ENCODE results near the gene ARHGAP1.

ARHGAP1 gene

DNA sequence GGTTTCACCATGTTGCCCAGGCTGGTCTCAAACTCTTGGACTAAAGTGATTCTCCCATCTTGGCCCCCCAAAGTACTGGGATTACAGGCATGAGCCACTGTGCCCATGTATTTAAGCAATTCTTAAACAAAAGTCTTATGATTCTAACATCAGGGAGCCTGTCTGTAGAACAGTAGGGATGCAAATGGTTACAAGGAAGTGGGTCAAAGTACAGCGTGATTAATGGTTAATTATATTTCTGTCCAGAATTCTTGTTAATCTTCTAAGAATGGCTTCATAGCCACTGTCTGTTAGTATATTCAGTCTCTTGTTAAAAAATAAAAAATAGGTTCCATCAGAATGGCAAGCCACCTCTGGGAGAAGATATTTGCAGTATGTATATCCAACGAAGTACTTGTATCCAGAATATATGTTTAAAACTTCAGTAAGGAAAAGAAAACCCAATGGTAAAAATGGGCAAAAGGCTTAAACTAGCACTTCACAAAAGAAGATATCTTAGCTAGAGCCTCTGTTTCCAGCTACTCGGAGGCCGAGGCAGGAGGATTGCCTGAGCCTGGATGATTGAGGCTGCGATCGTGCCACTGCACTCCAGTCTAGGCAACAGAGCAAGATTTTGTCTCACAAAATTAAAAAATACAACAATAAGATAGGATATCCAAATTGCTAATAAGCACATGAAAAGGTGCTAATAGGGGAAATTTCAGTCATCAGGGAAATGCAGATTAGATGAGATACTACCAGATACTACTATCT lies 60.2 kb downstream of the ARHGAP1 start:
- no peak for DNase-seq (ENCODE audit: low spot score)

GRCh38 chr11:46639197-46639839 lies 61.1 kb downstream of the ARHGAP1 start:
- no peak for DNase-seq (ENCODE audit: low spot score)

- no peak for DNase-seq (ENCODE audit: low spot score)
Measured at GRCh38 chr11:46637546-46637945, 62.9 kb downstream of the ARHGAP1 start.

DNA sequence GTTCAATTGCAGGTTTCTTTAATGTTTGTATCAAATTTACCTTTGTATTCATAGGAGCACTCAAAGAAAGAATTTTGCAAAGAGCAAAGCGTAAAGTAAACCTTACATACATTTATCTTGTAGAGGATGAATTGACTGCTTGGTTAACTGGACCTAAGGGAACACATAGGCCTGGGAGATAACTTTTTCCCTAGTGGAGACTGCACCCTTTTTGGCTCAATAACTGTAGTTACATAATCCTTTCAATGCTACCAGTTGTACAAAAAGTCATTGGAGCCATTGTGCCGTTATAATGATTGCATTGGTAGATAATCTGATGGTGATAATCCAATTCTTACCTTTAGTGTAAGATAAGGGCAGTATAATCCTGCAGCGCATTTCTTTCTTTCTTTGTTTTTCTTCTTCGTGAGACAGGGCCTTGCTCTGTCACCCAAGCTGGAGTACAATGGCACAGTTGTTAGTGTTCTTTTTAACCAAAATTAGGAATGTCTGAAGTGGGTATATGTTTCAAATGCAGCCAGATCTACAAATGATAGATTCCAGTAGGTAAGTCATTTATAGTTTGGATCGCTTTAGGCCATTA lies 64.8 kb downstream of the ARHGAP1 start:
- no peak for DNase-seq (ENCODE audit: low spot score)

GRCh38 chr11:46633291-46634217 lies 66.9 kb downstream of the ARHGAP1 start:
- DNase-seq (ENCODE audit: low spot score), result no peak

- DNase-seq (ENCODE audit: low spot score), result no peak
Measured at GRCh38 chr11:46632502-46632901, 67.9 kb downstream of the ARHGAP1 start.

DNA sequence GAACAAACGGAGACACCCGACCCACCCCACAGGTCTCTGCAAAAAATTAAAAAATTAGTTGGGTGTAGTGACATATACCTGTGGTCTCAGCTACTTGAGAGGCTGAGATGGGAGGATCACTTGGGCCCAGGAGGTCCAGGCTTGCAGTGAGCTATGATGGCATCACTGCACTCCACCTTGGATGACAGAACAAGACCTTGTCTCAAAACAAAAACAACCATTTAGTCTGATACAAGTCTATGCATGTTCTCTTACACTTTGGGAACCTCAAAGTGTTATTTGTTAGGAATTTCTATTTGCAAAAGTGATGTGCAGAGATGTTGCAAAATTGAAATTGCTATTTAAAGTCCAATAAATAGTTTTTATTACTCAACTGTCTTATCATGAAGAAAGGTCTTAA lies 68.7 kb downstream of the ARHGAP1 start:
- no peak for DNase-seq (ENCODE audit: low spot score)

DNA sequence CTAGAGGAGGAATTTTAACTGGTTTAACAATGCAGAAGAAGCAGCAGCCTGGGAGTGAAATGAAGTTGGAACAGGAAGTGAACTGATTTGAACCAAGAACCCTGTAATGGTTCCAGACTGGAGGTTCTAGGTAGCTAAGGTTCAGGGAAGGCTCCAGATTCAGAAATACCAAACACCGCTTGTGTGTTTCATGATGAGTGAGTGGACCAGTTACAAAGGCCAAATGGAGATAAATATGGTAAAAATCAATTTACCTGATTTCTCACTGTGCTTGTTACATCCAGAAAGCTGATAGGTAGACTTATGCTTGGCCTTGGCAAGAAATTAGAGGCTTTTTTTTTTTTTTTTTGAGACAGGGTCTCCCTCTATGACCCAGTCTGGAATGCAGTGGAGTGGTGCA lies 70.2 kb downstream of the ARHGAP1 start:
- no peak for DNase-seq (ENCODE audit: low spot score)

DNA sequence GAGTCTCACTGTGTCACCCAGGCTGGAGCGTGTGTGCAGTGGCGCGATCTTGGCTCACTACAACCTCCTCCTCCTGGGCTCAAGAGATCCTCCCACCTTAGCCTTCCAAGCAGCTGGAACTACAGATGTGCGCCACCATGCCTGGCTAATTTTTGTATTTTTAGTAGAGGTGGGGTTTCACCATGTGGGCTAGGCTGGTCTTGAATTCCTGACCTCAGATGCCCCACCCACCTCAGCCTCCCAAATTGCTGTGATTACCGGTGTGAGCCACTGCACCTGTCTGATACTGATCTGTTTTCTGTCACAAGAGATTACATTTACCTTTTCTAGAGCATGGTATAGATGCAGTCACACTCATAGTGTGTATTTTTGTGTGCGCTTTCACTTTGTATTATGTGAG lies 71.5 kb downstream of the ARHGAP1 start:
- no peak for DNase-seq (ENCODE audit: low spot score)
